GM10266 (cell line): ENCODE results near the gene RALGAPA2.

Experiments
- DNase-seq: peaks from one replicate; pipeline ENCODE4 v3.0.0; 2012; ENCODE audit errors: extremely low spot score
- TF ChIP-seq, protein P1 (sequence below): IDR thresholded peaks from 2 replicates; pipeline ENCODE4 v1.5.1; 2012; ENCODE audit warnings: mild to moderate bottlenecking, low read depth; ENCODE audit not compliant: control insufficient read depth, insufficient read depth; ENCODE audit errors: missing control alignments

The RALGAPA2 gene

DNA sequence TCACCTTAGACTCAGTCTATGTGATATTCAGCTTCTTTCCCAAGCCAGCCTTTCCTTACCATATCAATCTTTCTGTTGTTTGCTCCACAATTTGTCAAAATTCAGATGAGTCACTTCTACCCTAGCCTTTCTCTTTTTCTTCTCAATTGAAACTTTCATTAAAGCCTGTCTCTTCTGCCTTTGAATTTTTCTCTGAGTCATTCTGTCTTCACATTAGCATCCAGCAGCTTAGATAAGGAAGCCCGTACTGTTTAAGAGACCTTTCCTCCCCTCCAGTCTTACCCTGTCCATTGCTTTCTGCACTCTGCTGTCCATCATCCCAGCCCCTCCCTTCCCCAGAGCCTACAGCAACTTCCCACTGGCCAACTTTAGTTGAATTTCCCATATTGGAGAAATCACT, 34.9 kb upstream of the RALGAPA2 start:
- no peak for DNase-seq
- TF ChIP-seq, protein P1, sequence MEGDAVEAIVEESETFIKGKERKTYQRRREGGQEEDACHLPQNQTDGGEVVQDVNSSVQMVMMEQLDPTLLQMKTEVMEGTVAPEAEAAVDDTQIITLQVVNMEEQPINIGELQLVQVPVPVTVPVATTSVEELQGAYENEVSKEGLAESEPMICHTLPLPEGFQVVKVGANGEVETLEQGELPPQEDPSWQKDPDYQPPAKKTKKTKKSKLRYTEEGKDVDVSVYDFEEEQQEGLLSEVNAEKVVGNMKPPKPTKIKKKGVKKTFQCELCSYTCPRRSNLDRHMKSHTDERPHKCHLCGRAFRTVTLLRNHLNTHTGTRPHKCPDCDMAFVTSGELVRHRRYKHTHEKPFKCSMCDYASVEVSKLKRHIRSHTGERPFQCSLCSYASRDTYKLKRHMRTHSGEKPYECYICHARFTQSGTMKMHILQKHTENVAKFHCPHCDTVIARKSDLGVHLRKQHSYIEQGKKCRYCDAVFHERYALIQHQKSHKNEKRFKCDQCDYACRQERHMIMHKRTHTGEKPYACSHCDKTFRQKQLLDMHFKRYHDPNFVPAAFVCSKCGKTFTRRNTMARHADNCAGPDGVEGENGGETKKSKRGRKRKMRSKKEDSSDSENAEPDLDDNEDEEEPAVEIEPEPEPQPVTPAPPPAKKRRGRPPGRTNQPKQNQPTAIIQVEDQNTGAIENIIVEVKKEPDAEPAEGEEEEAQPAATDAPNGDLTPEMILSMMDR: no peak

DNA sequence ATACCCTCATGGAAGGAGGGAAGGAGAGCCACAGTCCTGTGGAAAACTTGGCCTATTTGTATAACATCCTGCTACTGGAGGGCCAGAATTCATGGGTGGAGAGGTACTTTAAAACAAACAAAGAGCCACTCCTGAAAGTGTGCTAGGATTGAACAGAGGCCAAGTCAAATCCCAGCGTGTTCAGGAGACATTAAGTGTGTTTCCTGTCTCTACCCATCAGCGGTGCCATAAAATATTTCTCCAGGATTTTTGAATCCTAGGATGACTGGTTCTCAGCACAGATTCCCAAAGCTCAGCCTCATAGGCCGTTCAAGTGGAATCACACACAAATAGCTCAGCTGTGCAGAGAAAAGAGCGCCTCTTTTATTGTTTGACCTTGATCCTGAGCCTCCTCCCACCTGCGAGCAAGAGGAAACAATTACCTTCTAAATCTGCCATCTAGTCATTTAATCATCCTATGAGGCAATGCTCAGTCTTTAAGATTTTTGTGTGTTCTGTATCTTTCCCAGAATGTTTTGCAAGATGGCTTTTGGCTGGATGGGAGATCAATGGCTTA, 31.8 kb upstream of the RALGAPA2 start:
- TF ChIP-seq, protein P1: no peak
- no peak for DNase-seq

DNA sequence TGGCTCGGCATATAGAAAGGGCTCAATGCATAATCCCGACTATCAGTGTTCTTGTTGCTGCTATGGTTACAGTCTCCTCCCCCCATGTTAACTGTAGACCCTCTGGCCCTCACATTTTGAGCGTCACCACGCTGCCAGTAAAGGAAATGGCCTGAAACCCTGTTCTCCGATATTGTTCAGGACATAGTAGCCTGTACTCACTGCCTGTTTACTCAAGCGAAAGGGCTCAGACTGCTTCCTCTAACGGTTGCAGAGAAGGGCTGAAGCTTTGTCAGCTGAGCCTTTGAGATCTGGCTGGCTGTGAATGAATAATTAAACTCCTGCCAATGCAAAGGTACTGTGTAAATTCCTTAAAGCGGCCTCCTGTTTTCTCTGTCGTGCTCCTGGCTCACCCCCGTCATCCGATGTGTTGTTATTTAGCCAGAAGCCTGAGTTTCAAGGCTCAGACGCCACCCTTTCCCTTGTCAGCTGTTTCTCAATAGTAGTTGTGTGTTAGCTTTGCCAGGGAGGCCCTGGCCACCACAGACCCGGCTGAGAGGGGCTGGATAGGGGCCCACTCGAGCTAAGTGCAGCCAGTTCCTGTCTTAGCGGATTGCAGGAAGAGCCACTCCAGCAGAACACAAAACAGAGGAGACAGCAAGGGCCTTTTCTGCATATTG, 31.2 kb upstream of the RALGAPA2 start:
- DNase-seq: no peak
- TF ChIP-seq, protein P1: no peak

DNA sequence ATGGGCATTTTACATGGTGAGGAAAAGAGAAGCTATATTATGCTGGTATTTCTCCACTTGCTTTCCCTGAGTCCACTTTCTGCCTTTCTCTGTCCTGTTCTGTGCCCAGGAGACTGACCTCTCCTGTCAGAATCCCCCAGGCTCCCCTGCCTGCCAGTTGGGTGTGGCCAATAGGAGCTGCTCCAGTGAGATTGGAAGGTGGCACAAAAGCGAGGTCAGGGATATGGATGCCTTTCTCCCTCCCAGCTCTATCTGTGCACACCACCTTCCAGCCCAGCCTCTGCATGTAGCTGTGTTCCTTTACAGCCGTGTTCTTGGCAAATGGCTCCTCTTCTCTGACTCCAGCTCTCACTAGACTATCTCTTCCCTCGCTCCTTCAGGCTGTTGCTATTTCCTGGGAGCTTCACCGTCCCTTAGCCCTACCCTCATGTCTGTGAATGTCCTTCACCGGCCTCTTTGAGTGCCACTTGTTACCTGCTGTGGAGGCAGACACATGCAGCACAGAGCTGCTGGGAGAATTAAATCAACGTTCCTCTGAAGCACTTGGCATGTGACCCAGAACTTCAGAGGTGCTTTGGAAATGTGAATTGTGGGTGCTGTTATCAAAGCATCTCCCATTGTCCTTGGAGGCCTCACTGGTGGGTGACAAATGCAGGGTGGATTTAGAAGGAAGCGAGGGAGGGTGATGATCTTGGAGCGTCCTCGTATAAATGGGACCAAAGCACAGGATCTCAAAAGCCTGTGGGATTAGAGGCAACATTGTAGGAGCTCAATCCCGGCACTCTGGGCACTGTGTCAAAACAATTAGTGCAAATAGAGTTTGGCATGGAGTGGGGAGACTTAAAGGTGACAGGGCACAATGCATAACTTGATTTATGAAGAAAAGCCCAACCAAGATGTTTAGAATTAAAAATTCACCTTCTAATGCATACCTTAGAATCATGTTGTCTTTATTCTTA, 28.9 kb upstream of the RALGAPA2 start:
- TF ChIP-seq, protein P1: no peak
- DNase-seq: no peak

DNA sequence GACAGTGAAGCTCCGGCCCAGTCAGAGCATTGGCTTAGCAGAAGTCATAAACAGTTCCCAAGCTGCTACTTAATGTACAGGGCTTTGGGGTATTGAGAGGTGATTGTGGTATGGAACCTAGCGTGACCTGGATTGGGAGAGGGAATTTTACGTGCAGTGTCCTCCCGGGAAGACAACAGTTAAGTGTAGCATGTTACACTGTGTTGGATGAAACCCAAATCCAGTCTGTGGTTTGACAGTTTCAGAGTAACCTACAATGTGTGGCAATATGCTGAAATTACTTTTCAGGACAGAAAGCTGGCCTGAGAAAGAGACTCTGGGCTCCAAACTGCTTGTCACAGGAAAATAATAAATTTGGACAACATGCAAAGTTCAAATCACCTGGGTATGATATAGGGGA, 28.1 kb upstream of the RALGAPA2 start:
- TF ChIP-seq, protein P1: no peak
- no peak for DNase-seq

DNA sequence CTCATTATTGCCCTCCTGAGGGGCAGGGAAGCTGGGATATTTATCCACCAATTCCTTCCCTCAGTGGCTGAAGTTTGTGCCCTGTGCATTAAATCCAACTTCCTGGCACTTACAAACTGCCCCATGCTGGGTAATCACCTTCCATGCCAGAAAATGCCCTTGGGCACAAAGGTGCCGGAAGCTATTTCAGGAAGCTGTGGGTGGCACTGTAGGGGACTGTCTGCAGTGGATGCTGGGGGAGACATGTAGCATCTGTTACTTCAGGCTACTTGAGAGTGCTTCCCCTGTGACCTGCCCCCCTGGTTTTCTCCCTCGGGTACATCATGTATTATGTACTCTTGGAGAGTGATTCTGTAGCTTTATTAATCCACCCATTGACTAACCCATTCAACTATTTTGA, 24.7 kb upstream of the RALGAPA2 start:
- TF ChIP-seq, protein P1: no peak
- DNase-seq: no peak
